Spinal cord (tissue), 10 donors: Measurements from ENCODE around the gene NDEL1. TPM values are rescaled to one million over a fixed set of nuclear protein-coding genes. Genes with fewer than 3 reads are reported as not detected.

Experiments
- DNase-seq, 6 donors: peaks; one replicate each; pipeline versions ENCODE4 v3.0.0 to v3.0.0-alpha.2; 2013 to 2015; ENCODE audit warnings: low spot score in 6 of 6, low read depth in 4 of 6
- H3K27ac ChIP-seq: one replicate; pipeline ENCODE4 v1.5.1; 2013; ENCODE audit warnings: low read depth, low read length, control low read depth
- H3K27me3 ChIP-seq: one replicate; pipeline ENCODE4 v1.6.1; 2013; ENCODE audit warnings: low read length; ENCODE audit not compliant: control insufficient read depth, insufficient read depth
- H3K36me3 ChIP-seq: one replicate; pipeline ENCODE4 v1.6.1; 2013; ENCODE audit warnings: low read length; ENCODE audit not compliant: control insufficient read depth, insufficient read depth
- H3K4me1 ChIP-seq: one replicate; pipeline ENCODE4 v1.6.1; 2013; ENCODE audit warnings: low read length; ENCODE audit not compliant: control insufficient read depth, insufficient read depth
- H3K4me3 ChIP-seq: one replicate; pipeline ENCODE4 v1.5.1; 2013; ENCODE audit warnings: low read depth, low read length, control low read depth
- H3K9me3 ChIP-seq: one replicate; pipeline ENCODE4 v1.6.1; 2013; ENCODE audit warnings: low read length; ENCODE audit not compliant: control insufficient read depth, insufficient read depth
- WGBS: methylation state at CpG from one replicate; pipeline ENCODE4 v1.1.5; 2013; ENCODE audit warnings: missing lambda C conversion rate; ENCODE audit not compliant: insufficient coverage; 5-methylcytosine and 5-hydroxymethylcytosine counted together
- polyA plus RNA-seq, 2 donors: library from polyadenylated mRNA; unstranded; fragments of 120-200 nt; gene quantifications; one replicate each; pipeline ENCODE4 v1.2.1, GENCODE V29; 2013; ENCODE audit not compliant: insufficient read length in 2 of 2
- total RNA-seq, 2 donors: library from RNA; depleted of rRNA in 1 of 2; stranded (reverse); fragments of 120-200 nt in 1 of 2; fragments of >200 nt in 1 of 2; gene quantifications; one replicate each; pipeline versions ENCODE4 v1.2.3 to v1.2.4, GENCODE V29; 2013 to 2014
- donor health status: healthy.

NDEL1 gene
- total and polyA plus RNA-seq, 4 donors, result 30.7 to 48.9 (median 47.1) TPM

- Histone ChIP-seq H3K27me3 (no peaks in the 10 kb centered on the region), H3K9me3 (no peaks in the 10 kb centered on the region), H3K4me3 (no peak overlapping the region), H3K4me1 (peaks cover 24% of the 10 kb centered on the region), H3K36me3 (peaks cover 76% of the 10 kb centered on the region), H3K27ac (no peak overlapping the region)
- 96% methylated on average over 8 of the region's 8 CpGs for WGBS
- DNase-seq, result no peak
These were observed 37.0 kb downstream of the NDEL1 start for GRCh38 chr17:8472663-8473062.

GRCh38 chr17:8473451-8474192, 37.9 kb downstream of the NDEL1 start:
- Histone ChIP-seq H3K4me1 (peaks cover 20% of the 10 kb centered on the region), H3K27me3 (no peaks in the 10 kb centered on the region), H3K9me3 (no peaks in the 10 kb centered on the region), H3K4me3 (no peak overlapping the region), H3K27ac (no peak overlapping the region), H3K36me3 (peaks cover 84% of the 10 kb centered on the region)
- WGBS, result 79% methylated on average over 10 of the region's 13 CpGs
- DNase-seq, result peak in 1 of 6 donors; percentile 9

- Histone ChIP-seq H3K4me1 (peaks cover 27% of the 10 kb centered on the region), H3K27ac (no peak overlapping the region), H3K9me3 (no peaks in the 10 kb centered on the region), H3K36me3 (peaks cover 90% of the 10 kb centered on the region), H3K4me3 (no peak overlapping the region), H3K27me3 (no peaks in the 10 kb centered on the region)
- 84% methylated on average over 13 of the region's 15 CpGs for WGBS
- DNase-seq, result no peak
These were observed 39.1 kb downstream of the NDEL1 start for GRCh38 chr17:8474826-8475225.

DNA sequence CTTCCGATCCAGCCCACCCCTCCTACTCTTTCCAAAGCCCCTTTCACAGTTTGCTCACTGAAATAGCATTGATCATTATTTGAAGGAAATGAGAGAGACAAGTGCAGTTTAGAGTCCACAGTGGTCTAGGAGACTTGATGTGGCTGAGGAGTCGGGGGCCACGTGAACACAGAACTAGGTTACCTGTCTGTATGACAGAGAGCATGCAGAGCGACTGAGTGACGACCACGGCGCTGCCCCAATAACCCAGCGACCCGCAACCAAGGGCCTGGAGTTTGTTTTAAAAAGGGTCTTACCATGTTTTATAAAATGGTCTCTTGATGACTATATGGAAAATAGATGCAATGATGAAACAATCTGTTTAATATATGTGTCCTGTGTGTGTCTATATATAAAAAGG, 39.5 kb downstream of the NDEL1 start:
- WGBS, result 97% methylated on average over 8 of the region's 9 CpGs
- Histone ChIP-seq H3K36me3 (peaks cover 90% of the 10 kb centered on the region), H3K4me3 (no peak overlapping the region), H3K27ac (no peak overlapping the region), H3K27me3 (no peaks in the 10 kb centered on the region), H3K4me1 (peaks cover 27% of the 10 kb centered on the region), H3K9me3 (no peaks in the 10 kb centered on the region)
- no peak for DNase-seq

DNA sequence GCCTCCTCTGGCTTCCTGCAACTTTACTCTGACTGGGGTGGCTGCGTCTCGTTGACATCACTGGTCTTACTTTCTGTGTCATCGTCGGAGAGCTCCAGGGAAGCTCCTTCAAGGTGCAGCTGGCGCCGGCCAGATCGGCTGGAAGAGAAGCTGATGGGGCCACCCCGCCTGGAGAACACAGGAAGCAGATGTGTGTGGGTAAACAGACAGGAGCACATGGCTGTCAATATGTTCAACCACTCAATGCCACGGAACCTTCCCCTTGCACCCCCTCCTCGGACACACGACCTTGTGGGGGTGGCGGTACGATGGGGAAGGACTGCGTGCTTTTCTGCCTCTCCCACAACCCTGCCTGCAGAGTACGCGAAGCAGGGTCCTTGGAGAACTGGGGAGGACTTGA, 40.1 kb downstream of the NDEL1 start:
- H3K9me3 ChIP-seq, result no peaks in the 10 kb centered on the region
- peaks cover 90% of the 10 kb centered on the region for H3K36me3 ChIP-seq
- H3K27me3 ChIP-seq, result no peaks in the 10 kb centered on the region
- no peak overlapping the region for H3K27ac ChIP-seq
- WGBS, result 90% methylated on average over 11 of the region's 16 CpGs
- H3K4me3 ChIP-seq, result no peak overlapping the region
- no peak for DNase-seq
- peaks cover 27% of the 10 kb centered on the region for H3K4me1 ChIP-seq

DNA sequence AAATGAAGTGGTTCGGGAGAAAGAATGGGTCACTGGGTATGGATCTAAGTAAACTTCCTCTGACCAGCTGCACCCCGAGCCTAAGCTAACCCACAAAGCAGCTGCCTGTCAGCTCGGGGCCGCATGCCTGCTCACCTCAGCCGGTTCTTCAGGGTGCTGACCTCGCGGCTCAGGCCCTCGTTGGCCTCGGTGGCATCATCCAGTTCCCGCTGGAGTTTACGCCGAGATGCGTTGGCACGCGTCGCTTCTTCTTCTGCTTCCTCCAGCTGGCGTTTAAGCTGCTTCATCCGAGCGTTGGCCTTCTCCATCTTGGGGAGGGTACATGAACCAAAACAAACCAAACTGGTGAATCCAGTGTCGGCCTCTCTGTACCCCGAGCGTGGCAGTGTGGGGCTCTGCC, 41.1 kb downstream of the NDEL1 start:
- Histone ChIP-seq H3K4me1 (peaks cover 27% of the 10 kb centered on the region), H3K4me3 (no peak overlapping the region), H3K27ac (no peak overlapping the region), H3K9me3 (no peaks in the 10 kb centered on the region), H3K36me3 (peaks cover 93% of the 10 kb centered on the region), H3K27me3 (no peaks in the 10 kb centered on the region)
- WGBS, result 95% methylated on average over 21 of the region's 22 CpGs
- DNase-seq, result no peak

GRCh38 chr17:8477171-8477570, 41.5 kb downstream of the NDEL1 start:
- peaks cover 32% of the 10 kb centered on the region for H3K4me1 ChIP-seq
- no peak overlapping the region for H3K27ac ChIP-seq
- H3K27me3 ChIP-seq, result no peaks in the 10 kb centered on the region
- H3K9me3 ChIP-seq, result no peaks in the 10 kb centered on the region
- H3K36me3 ChIP-seq, result peaks cover 93% of the 10 kb centered on the region
- H3K4me3 ChIP-seq, result no peak overlapping the region
- 94% methylated on average over 8 of the region's 8 CpGs for WGBS
- no peak for DNase-seq

GRCh38 chr17:8477715-8478441, 42.2 kb downstream of the NDEL1 start:
- peaks cover 37% of the 10 kb centered on the region for H3K4me1 ChIP-seq
- H3K9me3 ChIP-seq, result no peaks in the 10 kb centered on the region
- 94% methylated on average over 15 of the region's 22 CpGs for WGBS

DNA sequence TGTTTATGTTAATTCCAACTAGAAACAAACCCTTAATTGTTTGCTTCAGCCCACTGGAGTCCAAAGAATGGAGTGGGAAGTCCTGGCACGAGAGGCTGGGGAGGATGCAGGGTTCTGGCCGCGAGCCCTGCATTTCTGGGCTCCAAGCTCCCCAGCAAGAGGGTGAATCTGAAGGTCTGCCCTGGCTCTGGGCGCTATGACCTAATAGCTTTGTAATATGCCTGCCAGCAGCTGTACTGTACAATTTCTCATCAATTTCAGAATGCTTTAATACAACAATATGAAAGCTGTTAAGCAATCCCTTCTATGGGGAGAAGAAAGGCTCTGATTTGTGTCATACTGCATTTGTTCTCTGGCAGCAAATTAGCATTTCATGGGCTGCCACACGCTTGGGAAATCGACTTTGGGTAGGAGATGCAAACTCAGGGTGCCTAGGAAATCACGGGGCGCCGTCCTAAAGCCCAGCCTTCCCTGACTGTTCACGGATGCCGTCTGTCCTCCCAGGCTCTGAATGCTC, 43.8 kb downstream of the NDEL1 start:
- Histone ChIP-seq H3K27ac (peak overlapping the region; percentile 65), H3K4me3 (no peak overlapping the region), H3K9me3 (no peaks in the 10 kb centered on the region), H3K27me3 (no peaks in the 10 kb centered on the region), H3K4me1 (peaks cover 37% of the 10 kb centered on the region), H3K36me3 (peaks cover 80% of the 10 kb centered on the region)
- 39% methylated on average over 8 of the region's 11 CpGs for WGBS
- peak in 3 of 6 donors; percentile 40 to 81 (median 43) for DNase-seq

More at GRCh38 chr17:8477715-8478441, 42.2 kb downstream of the NDEL1 start:
- H3K4me3 ChIP-seq, result no peak overlapping the region
- DNase-seq, result no peak
- no peak overlapping the region for H3K27ac ChIP-seq
- peaks cover 91% of the 10 kb centered on the region for H3K36me3 ChIP-seq
- H3K27me3 ChIP-seq, result no peaks in the 10 kb centered on the region
